Fibroblast of the conjunctiva (primary cell): ENCODE measurements around the gene RSAD1.
A peak's percentile ranks its signal among the peaks of the same experiment; 100 is the strongest.
"Not testable (repeated sequence)": the region's sequence is repeated elsewhere in the genome, so short reads cannot be mapped to it uniquely, and the experiment has no call there.

Source experiments
- DNase-seq: peaks from one replicate; pipeline ENCODE4 v3.0.0-alpha.2; 2010; ENCODE audit warnings: low read depth

Gene RSAD1

DNA sequence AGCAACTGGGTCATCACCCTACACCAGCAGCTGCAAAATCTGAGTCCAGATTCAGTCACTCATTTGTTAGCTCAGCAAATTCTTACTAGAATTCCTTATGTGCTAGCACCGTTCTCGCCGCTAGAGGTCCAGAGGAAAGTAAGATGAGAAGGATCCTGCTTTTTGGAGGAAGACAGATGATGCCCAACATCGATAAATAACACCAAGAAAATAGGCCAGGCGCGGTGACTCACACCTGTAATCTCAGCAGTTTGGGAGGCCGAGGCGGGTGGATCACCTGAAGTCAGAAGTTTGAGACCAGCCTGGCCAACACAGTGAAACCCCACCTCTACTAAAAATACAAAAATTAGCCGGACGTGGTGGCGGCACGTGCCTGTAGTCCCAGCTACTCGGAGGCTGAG, 5.9 kb upstream of the RSAD1 start:
- not testable (repeated sequence) for DNase-seq

DNA sequence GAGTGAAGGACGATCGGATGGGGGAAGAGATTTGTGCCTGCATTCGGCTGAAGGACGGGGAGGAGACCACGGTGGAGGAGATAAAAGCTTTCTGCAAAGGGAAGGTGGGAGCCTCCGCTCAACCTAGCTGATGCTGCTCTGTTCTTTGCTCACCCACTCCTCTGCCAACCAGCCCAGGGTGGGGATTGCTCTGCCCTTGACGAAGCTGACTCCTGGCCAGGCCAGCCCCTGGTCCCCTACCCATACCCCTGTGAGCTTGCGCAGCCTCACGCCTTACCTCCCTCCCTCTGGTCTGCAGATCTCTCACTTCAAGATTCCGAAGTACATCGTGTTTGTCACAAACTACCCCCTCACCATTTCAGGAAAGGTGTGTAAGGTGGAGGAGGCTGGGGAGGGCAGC, 4.8 kb upstream of the RSAD1 start:
- no peak for DNase-seq

DNA sequence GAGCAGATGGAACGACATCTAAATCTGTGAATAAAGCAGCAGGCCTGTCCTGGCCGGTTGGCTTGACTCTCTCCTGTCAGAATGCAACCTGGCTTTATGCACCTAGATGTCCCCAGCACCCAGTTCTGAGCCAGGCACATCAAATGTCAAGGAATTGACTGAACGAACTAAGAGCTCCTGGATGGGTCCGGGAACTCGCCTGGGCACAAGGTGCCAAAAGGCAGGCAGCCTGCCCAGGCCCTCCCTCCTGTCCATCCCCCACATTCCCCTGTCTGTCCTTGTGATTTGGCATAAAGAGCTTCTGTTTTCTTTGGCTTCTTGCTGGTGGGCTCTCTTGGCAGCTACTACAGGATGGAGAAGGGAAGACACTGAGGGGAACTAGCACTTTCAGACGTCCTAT, 4.1 kb upstream of the RSAD1 start:
- DNase-seq = no peak

DNA sequence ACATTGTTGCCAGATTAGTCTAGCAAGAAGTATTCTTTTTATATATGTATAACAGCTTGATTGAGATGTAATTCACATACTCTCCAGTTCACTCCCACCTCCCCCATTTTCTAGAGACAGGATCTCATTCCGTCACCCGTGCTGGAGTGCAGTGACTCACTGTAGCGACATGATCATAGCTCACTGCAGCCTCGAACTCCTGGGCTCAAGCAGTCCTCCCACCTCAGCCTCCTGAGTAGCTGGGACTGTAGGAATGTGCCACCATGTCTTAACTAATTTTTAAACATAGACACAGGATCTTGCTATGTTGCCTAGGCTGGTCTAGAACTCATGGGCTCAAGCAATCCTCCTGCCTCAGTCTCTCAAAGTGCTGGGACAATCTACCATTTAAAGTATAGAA, 3.3 kb upstream of the RSAD1 start:
- DNase-seq = no peak

DNA sequence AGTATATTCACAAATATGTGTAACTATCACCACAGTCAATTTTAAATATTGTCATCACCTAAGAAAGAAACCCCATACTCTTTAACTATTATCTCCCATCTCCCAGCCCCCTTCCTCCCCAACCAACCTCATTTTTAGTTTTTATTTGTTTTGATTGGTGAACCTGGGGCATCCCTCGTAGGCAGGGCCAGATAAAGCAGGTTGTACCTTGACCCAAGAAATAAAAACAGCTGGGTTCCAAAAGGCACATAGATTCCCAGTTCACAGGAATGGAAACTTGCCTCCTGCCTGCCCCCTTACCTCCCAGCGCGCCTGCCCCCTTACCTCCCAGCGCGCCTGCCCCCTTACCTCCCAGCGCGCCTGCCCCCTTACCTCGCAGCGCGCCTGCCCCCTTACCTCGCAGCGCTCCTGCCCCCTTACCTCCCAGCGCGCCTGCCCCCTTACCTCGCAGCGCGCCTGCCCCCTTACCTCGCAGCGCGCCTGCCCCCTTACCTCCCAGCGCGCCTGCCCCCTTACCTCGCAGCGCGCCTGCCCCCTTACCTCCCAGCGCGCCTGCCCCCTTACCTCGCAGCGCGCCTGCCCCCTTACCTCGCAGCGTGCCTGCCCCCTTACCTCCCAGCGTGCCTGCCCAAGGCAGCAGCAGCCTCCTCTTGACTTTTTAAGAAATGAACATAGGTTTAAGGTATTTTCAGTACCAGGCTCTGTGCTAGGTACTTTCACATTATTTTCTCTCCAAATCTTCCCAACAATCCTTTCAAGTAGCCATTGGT, 2.7 kb upstream of the RSAD1 start:
- not testable (repeated sequence) for DNase-seq

DNA sequence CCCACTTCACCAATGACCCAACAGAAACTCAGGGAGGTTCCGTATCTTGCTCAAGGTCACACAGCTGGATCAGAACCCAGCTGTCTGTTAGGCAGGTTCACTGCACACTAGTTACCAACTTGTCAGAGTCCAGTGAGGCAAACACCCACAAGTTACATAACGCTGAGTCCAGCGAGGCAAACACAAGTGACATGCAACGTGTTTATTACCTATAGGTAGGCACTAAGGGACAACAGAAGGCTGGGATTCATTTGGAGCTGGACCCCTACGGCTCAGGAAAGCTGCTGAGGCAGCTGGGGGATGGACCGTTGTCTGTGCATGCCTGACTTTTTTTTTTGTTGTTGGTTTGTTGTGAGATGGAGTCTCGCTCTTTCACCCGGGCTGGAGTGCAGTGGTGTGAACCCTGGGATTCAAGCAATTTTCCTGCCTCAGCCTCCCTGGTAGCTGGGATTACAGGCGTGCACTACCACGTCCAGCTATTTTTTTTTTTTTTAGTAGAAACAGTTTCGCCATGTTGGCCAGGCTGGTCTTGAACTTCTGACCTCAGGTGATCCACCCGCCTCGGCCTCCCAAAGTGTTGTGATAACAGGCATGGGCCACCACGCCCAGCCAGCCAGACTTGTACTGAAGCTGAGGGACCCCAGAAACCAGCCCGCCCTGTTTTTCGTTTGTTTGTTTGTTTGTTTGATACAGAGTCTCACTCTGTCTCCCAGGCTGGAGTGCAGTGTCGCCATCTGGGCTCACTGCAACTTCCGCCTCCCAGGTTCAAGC, 1.9 kb upstream of the RSAD1 start:
- DNase-seq = no peak

DNA sequence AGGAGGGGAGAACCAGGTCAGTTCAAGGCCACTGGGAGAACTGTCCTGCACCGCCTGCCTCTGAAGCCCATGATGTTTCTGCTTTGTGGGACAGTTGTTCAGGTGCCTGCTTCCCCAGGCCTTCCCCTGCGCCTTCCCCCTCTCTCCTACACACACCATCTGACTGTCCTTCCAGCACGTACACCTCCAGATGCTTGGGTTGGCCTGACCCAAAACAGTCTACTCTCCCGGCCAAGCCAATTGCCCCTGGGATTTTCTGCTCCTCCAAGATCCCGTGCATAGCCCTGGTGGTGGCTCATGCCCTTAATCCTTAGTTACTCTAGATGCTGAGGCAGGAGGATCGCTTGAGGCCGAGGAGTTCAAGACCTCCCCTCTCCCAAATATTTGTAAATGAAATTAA, 684 bp upstream of the RSAD1 start:
- DNase-seq = no peak

DNA sequence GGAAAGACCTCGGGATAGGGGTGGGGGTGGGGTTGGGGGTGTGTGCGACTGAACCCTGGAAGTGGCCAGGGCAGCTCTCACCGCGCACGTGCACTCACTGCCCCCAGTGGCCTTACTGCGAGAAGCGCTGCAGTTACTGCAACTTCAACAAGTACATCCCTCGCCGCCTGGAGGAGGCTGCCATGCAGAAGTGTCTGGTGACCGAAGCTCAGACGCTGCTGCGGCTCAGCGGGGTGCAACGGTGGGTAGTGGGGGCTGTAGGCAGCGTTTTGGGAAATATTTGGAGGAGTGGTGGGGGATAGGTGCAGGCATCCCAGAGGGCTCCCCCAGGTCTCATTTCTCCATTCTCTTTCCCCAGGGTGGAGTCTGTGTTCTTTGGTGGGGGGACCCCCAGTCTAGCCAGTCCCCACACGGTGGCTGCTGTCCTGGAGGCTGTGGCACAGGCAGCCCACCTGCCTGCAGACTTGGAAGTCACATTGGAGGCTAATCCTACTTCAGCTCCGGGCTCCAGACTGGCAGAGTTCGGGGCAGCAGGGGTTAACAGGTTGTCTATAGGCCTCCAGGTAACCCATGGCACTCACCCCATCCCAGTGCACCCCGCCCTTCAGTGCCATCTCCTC, 972 bp downstream of the RSAD1 start:
- peak; percentile 69 for DNase-seq

DNA sequence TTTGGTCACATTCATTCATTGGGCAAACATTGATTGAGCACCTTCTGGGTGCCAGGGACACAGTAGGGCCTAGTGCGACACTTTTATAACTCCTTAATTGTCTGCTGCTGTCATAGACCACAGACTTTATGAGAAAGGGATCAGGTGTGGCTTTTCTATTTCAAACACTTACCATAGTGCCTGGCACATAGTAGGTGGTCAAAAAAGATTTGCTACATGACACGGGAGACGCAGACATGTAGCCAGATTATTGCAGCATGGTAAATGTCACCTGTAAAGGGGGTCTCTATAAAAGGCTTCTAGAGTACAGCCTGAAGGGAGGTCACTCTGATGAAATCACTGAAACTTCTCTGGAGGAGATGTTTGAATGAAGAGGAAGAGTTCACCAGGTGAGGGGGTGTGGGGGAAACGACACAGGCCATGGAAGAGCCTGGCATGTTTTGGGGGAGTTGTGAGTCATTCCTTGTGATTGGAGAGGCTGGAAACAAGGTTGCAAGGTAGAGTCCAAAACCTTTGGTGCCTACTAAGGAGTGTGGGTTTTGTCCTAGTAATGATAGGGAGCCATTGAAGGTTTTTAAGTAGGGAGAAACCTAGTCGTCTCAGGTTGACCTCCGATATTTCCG, 1.6 kb downstream of the RSAD1 start:
- DNase-seq = no peak

DNA sequence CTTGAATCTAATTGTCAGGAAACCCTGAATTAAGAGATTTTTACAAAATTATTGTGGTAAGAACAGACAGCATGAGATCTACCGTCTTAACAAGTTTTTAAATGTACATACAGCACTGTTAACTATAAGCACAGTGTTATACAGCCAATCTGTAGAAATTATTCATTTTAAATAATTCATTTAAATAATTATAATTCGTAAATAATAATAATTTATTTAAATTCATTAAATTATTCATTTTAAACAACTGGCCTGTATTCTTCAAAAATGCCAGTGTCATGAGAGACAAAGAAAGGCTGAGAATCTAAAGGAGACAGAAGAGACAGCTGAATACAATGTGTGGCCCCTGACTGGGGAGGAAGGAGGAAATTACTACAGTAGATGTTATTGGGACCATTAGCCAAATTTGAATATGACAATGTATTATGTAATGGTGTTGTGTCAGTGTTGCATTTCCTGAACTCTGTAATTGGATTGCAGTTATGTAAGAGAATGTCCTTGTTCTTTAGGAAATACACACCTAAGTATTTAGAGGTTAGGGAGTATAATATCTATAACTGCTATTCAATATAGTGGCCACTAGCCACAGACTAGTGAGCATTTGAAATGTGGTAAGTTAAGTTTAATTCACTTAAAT, 2.3 kb downstream of the RSAD1 start:
- DNase-seq = no peak

DNA sequence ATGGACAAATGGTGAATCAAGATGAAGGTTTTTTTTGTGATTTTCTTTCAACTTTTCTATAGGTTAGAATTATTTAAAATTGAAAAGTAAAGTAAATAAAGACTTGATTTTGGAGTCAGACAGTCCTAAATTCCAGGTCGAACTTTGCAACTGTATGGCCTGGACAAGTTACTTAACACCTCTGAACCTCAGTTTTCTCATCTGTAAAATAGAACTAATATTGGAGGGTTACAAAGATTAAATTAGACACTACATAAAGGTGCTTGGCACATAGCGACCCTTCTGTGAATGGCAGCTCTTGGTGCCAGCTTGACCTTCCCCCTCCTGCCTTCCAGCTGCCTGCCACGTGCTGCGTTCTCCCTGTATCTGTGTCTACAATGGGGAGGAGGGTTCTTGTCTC, 3.0 kb downstream of the RSAD1 start:
- DNase-seq = no peak

DNA sequence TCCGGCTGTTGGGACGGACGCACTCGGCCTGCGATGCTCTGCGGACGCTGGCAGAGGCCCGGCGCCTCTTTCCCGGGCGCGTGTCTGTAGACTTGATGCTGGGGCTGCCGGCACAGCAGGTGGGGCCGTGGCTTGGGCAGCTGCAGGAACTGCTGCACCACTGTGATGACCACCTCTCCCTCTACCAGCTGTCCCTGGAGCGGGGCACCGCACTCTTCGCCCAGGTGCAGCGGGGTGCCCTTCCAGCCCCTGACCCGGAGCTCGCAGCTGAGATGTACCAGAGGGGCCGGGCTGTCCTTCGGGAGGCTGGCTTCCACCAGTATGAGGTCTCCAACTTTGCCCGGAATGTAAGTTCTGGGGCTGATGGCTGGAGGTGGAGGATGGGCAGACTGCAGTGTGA, 3.5 kb downstream of the RSAD1 start:
- DNase-seq = no peak

DNA sequence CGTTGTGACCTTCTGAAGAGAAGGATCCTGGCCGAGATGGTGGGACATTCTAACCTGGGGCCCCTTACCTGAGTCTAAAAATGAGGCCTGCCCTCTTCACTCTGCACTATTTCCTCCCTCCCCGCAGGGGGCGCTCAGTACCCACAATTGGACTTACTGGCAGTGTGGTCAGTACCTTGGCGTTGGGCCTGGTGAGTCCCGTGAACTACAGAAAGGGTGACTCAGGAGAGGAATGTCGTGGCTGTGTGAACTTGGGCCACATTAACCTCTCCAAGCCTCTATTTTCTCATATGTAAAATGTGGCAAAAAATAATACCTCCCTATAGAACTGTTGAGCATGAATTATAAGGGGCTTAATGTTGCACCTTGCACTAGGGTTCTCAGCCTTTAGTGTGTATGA, 3.9 kb downstream of the RSAD1 start:
- peak; percentile 96 for DNase-seq

DNA sequence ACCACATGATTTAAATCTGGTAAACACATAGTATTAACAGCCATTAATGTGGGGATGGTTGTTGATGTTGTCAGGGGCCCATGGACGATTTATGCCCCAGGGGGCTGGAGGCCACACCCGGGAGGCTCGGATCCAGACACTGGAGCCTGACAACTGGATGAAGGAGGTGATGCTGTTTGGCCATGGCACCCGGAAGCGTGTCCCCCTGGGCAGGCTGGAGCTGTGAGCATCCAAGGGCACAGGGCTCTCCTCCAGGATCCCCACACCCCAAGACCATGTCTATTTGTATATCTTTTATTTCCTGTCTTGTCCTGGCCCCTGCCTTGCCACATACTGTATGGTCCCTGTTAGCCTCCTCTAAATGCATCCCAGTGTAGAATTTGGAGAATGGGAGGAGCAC, 4.6 kb downstream of the RSAD1 start:
- no peak for DNase-seq

DNA sequence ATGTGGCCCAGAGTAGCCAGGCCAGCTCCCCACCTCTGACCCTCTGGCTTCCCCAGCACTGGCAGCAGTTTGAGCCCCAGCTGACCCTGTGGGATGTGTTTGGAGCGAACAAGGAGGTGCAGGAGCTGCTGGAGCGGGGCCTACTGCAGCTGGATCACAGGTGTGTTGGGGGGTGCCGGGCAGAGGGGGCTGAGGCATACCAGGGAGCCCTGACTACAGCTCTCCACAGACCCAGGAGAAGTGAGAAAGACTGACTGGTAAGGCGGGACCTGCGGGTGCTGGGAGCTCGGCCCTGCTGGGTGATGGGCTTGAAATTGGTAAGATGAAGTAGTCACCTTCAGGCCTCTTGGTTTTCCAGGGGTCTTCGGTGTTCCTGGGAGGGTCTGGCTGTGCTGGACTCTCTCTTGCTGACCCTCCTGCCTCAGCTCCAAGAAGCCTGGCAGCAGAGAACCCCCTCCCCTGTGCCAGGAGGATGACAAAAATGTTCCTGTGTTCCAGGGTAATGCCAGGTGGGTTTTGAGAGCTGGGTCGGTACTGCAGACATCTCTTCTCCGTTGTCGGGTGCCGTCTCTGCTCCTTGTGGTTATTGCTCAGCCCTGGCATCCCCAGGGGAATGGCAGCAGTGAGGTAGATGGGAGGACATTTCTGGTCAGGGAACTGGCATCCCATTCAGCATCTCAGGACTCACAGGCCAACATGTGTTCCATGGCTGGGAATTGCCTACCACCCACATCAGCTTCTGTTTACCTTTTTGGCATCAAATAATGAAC, 5.9 kb downstream of the RSAD1 start:
- DNase-seq = no peak

DNA sequence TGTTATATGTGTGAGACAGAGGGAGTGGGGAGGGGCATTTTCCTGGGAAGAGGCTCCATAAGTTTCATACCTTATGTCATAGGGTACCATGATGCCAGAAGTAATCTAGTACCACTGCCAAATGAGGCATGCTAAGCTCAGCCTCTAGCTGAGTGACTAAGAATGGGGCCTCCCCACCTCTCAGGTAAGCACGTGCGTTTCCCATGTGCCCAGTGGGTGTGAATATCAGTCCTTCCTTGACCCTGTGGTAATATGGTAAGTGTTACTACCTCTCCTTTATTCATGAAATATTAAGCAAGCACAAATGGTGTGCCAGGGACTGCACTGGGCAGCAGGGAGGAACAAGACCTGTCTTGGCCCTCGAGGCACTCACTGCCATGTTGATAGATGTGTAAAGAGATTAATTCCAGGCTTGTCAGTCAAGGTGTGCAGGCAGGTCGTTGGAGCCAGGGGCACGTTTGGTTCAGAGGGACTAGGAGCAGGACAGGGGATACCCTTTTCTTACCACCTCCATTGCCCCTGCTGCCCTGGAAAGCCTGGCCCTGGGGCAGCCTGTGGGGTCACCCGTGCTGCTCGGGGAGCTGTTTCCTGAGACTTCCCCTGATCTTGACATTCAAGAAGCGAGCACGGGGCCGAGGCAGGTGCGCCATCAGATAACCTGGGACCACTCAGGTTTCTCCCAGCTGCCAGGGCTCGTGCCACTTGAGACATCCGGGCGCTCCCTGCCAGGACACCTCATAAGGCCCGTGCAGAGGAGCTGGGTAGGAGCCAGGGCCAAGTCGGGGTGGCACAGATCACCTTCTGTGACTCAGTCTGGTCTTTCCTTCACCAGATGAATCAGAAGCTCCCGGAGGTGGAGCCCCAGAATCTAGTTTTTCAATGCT, 8.8 kb downstream of the RSAD1 start:
- no peak for DNase-seq

DNA sequence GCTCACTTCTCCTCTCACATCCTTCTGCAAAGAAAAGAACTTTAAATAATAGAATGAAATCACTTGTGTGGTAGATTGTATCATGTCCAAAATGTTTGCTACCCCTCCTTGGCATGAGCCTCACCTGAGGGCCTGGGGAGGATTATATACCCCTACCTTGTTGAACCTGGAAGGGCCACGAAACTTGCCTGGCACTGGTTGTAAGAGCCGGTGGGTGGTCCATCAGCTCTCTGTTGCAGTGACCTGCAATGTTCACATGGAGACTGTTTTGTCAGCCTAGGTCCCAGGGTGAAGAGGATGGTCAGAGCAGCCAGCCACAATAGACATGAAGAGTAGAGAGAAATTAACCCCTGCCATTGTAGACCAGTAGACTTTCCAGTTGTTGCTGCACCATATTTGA, 10.2 kb downstream of the RSAD1 start:
- DNase-seq = no peak

DNA sequence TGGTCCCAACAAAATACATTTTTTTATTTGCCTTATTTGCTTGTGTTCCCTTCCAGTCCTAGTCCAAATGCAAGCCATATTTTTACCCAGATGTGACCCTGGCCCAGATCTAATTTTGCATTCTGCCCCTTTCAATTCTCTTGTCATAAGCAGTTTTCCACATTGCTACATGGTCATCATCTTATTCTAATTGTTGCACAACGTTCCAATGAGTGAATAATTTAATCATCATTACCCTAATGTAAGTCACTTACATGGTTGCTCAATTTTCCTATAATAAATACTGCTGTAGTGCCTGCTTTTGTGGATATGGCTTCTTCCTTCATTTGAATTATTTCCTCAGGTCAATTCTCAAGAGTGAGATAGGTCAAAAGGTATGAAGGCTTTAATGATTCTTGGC, 12.8 kb downstream of the RSAD1 start:
- DNase-seq = no peak

DNA sequence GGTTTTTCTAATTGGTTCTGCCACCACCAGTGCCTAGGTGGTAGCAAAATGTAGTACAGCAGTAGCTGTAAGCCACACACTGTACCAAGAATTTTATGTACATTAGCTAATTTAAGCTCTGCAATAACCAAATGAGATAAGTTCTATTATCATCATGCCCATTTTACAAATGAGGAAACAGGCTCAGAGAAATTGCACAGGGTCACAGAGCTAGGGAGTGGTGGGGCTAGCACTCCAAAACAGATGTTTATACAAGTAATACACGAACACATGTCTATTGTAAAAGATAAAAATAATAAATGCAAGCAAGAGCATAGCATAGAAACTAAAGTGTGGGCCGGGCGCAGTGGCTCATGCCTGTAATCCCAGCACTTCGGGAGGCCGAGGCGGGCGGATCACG, 13.6 kb downstream of the RSAD1 start:
- DNase-seq = no peak

DNA sequence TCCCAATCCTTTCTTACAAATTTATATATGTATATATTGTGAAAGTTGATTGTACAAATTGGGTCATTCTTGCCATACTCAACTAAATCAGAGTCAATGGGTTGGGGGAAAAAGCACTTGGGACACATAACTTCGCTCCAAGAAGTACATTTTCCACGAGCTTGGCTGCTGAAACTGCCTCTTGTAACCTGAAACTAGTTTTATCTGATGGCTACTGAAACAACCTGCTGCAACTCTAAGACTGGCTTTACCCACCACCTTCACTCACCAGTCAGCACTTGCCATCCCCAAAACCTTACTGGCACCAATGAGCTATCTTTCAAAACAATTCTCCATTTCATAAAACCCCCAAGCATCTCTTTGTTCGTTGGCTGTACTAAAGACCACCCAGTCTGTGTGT, 15.1 kb downstream of the RSAD1 start:
- no peak for DNase-seq
